ENCODE results near the gene SPSB4. TPM values are rescaled to one million over a fixed set of nuclear protein-coding genes. Genes with fewer than 3 reads are reported as not detected.

Gene SPSB4
- total RNA-seq, 2 experiments from 2014 or later, result not detected

DNA sequence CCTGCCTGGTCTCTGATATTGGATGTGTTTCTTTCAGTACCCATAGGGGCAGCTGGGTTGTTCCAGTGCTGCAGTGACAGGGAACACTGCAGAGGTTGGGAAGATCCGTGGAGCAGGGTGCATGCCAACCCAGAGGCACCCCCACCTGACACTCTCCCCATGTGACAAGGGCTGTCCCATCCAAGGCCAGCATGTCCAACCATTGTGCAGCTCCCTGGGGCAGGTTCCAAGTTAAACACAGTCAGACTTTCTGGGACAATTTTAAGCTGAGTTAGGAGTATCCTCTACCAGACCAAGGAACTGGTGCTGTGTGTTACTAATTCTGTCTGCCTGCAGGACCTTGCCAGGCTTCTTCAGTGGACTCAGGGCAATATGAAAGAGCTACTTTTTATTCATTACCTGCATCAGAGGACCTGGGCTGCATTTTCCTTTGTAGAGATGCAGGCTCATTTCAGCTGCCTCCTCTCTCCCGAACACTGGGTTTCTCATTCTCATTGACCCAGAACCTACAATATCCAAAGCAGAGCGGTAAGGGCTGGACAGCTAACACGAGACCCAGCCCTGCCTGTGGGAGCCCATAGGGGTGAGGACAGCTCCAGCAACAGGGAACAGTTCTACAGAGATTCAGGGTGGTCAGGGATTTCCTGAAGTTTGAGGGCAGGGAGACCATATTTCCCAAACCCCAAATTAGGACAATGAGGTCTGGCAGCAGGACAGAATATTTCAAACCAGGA, 72.7 kb downstream of the SPSB4 start:
- H3K27ac Mint-ChIP-seq, result no peak overlapping the region
- H3K9me3 Mint-ChIP-seq, result no peaks in the 10 kb centered on the region
- H3K4me1 Mint-ChIP-seq, result no peaks in the 10 kb centered on the region
- CTCF ChIA-PET, result interaction anchor here (1.5 kb wide), 1 partner anchor 18 kb away, joined by 4 read pairs; no protein-coding TSS in a partner anchor
- no peaks in the 10 kb centered on the region for H3K36me3 Mint-ChIP-seq (ENCODE audit: low read depth)
- H3K27me3 Mint-ChIP-seq, result peaks cover 26% of the 10 kb centered on the region
- DNase-seq, result no peak
- H3K4me3 Mint-ChIP-seq, result no peak overlapping the region
- POLR2A ChIA-PET, result no interaction called here

DNA sequence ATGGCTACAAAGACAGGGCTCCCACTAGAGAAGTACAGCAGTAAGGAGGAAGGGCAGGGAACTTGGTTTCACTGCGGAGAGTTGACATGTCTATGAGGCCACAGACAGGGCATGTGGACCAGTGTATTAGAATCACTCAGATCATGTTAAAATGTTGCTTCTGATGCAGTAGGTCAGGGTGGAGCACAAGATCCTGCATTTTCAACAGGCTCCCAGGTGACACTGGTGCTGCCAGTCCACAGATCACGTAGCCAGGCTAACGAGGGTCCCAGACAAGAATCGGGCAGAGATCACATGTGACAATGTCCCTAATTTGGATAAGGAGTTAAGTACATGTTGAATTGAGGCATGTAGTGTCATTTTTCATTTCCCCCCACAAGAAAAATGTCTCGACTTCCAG, 73.6 kb downstream of the SPSB4 start:
- Mint-ChIP-seq H3K4me1 (no peaks in the 10 kb centered on the region), H3K27me3 (peaks cover 18% of the 10 kb centered on the region), H3K36me3 (ENCODE audit: low read depth) (no peaks in the 10 kb centered on the region), H3K9me3 (no peaks in the 10 kb centered on the region), H3K4me3 (no peak overlapping the region), H3K27ac (no peak overlapping the region)
- ChIA-PET CTCF (interaction anchor here (1.5 kb wide), 1 partner anchor 19 kb away, joined by 4 read pairs; no protein-coding TSS in a partner anchor), POLR2A (no interaction called here)
- DNase-seq, result no peak

DNA sequence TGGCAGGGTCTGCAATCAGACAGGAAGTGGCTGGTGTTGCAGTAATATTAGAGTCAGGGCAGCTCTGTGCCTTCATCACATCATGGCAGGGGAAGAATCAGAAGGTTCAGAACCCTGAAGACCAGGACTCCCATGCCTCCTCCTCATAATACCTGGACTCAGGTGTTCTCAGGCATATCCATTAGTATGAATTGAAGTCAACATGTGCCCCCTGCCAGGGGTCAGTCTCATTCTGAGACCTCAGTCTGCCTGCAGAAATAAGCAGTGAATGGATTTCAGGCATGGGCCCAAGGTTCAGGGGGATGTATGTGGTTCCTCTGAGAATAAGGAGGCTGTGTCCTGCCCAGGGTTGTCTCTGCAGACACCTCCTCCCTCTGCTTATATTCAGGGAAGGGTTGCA, 74.2 kb downstream of the SPSB4 start:
- Mint-ChIP-seq H3K27me3 (peaks cover 12% of the 10 kb centered on the region), H3K9me3 (no peaks in the 10 kb centered on the region), H3K27ac (no peak overlapping the region), H3K36me3 (ENCODE audit: low read depth) (no peaks in the 10 kb centered on the region), H3K4me1 (no peaks in the 10 kb centered on the region), H3K4me3 (no peak overlapping the region)
- ChIA-PET POLR2A (no interaction called here), CTCF (no interaction called here)
- DNase-seq, result no peak

DNA sequence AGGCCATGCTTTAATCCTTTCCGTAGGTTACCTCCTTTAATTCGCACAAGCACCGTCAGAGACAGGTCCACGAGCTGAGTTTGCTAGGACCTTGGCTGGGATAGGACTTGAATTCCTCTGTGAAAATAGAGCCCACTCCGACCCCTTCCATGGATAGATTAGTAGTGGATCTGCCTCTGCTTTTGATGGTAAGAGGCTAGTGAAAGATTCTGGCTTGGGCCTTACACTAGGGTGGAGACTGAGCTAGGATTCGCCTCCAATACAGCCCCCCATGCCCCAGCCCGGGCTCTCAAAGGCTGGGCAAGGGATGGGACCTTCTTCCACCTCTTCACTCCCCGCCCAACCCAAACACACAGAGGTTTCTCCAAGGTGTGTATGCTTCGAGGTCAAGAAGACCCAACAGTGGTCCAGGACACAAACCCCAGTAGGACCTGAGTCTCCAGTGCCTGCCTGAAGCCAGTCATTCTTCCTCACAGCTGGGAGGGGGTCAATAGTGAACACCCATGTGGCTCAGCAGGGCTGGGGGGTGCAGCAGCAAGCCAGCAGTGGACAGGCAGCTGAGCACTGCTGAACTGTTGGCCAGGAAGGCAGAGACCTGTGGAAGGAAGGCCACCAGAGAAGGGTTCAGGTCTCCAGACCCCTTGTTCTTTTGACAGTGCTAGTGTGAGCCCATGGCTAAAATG, 75.7 kb downstream of the SPSB4 start:
- no peak for DNase-seq
- Mint-ChIP-seq H3K4me3 (no peak overlapping the region), H3K4me1 (no peaks in the 10 kb centered on the region), H3K9me3 (no peaks in the 10 kb centered on the region), H3K27me3 (peaks cover 2% of the 10 kb centered on the region), H3K27ac (no peak overlapping the region), H3K36me3 (ENCODE audit: low read depth) (no peaks in the 10 kb centered on the region)
- CTCF ChIA-PET, result no interaction called here
- POLR2A ChIA-PET, result no interaction called here

DNA sequence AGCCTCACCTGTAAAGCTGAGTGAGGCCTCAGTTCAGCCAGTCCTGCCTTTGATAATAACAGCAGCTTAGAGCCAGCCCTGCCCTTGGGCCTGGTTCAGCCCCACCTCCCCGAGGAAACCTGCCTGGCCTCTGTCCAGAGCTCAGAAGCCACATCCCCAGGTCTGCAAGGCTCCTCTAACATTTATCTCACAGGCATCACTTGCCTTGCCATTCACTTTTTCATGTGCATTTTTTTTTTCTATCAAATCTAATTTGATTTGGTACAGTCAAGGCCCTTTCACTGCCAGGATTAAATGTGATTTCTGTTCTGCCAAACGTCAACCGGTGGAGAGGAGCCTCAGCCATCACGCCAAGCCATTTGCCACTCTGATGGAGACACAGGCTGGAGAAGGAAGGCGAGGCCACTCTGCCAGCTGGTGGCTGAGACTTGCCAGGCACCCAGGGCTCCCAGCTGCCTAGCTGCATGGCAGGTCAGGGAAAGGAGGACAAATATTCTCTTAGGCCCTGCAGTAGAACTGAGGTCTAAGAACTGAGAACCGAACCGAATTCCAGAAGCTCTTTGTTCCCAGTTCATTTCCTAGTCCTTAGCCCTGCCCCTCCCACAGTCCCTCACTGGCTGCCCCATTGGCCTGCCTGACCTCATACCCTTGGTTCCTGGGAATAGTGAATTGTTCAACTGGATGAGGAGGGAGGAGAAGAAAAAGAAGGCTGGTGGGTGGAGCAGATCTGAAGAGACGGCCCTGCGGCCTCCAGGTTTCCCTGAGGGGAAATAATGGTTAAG, 76.4 kb downstream of the SPSB4 start:
- H3K4me1 Mint-ChIP-seq, result no peaks in the 10 kb centered on the region
- CTCF ChIA-PET, result no interaction called here
- no peaks in the 10 kb centered on the region for H3K9me3 Mint-ChIP-seq
- POLR2A ChIA-PET, result no interaction called here
- H3K27ac Mint-ChIP-seq, result no peak overlapping the region
- DNase-seq, result no peak
- H3K27me3 Mint-ChIP-seq, result peaks cover under 1% of the 10 kb centered on the region
- no peaks in the 10 kb centered on the region for H3K36me3 Mint-ChIP-seq (ENCODE audit: low read depth)
- H3K4me3 Mint-ChIP-seq, result no peak overlapping the region

DNA sequence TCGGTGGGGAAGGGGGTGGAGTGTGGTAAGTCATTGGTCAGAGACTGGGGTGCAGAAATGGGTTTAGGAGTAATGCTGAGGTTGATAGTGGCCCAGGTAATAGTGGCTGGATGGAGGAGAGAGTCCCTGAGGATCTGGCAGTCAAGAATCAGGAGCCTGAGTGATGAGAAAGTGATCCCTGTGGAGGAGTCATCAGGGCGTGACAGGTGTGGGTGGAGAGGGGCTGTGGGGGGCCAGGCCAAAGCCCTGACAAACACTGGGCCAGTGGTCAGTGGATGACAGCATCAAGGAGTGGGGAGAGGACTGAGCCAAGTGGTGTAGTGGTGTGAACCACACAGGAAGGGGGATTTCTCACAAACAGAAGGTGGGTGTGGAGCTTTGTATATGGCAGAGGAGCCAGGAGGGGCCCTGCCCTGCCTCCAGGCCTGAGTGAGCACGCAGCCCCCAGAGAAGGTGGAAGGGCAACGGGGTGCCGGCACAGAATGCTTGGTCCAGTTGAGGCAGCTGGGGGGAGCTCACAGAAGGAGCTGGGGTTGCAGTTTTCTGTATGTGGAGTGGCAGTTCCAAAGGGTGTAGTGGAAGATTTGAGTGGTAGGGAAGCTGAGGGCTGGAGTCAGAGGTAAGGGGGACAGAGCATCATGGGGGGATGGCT, 77.1 kb downstream of the SPSB4 start:
- H3K4me1 Mint-ChIP-seq, result no peaks in the 10 kb centered on the region
- H3K36me3 Mint-ChIP-seq (ENCODE audit: low read depth), result no peaks in the 10 kb centered on the region
- H3K4me3 Mint-ChIP-seq, result no peak overlapping the region
- ChIA-PET POLR2A (no interaction called here), CTCF (interaction anchor here (1.0 kb wide), 1 partner anchor 11 kb away, joined by 3 read pairs; no protein-coding TSS in a partner anchor)
- H3K9me3 Mint-ChIP-seq, result no peaks in the 10 kb centered on the region
- no peak for DNase-seq
- H3K27me3 Mint-ChIP-seq, result peaks cover 7% of the 10 kb centered on the region
- H3K27ac Mint-ChIP-seq, result no peak overlapping the region

DNA sequence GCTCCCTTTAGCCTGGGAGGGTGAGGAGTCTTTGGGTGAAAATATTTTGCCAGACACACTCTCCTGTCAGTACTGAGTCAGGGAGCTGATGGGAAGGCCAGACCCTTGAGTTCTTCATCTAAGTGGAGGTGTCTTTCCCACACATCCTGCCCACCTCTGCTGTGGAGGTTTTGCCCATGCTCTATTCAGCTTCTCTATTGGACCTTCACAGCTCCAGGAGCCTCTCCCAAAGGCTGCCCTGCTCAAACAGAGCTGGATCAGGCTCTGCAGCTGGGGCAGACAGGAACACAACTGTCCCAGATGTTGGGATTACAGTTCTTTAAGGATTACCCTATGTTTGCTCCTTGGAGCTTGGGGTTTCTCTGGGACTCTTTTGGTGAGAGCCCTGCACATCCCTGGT, 77.9 kb downstream of the SPSB4 start:
- no peak overlapping the region for H3K4me3 Mint-ChIP-seq
- peaks cover 7% of the 10 kb centered on the region for H3K27me3 Mint-ChIP-seq
- H3K27ac Mint-ChIP-seq, result no peak overlapping the region
- H3K36me3 Mint-ChIP-seq (ENCODE audit: low read depth), result no peaks in the 10 kb centered on the region
- DNase-seq, result no peak
- H3K4me1 Mint-ChIP-seq, result no peaks in the 10 kb centered on the region
- no peaks in the 10 kb centered on the region for H3K9me3 Mint-ChIP-seq
- ChIA-PET POLR2A (no interaction called here), CTCF (interaction anchor here (1.0 kb wide), 1 partner anchor 12 kb away, joined by 3 read pairs; no protein-coding TSS in a partner anchor)

DNA sequence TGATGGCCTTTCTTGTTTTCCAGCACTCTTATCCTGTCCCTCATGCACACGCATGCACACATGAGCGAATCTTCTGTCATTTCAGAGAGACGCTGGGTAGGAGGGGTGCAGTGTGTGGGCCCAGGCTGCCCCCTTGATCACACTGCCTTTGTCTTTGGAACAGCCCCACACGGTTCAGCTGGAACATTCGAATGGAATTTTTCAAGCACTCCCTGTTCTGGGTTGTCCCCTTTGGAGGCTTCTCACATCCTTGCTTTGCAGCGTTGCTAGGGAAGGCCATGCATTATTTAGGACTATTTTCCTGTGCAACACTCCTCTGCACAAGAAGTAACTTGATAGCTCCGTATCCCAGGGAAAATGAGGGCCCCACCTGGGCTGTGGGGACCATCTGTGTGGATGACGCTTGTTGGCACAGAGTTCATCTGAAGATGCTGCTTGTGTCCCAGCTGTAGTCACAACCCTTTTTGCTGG, 78.4 kb downstream of the SPSB4 start:
- POLR2A ChIA-PET, result no interaction called here
- Mint-ChIP-seq H3K4me3 (no peak overlapping the region), H3K4me1 (no peaks in the 10 kb centered on the region), H3K27ac (no peak overlapping the region), H3K36me3 (ENCODE audit: low read depth) (no peaks in the 10 kb centered on the region), H3K27me3 (peaks cover 11% of the 10 kb centered on the region), H3K9me3 (no peaks in the 10 kb centered on the region)
- no peak for DNase-seq
- CTCF ChIA-PET, result interaction anchor here (1.0 kb wide), 1 partner anchor 12 kb away, joined by 3 read pairs; no protein-coding TSS in a partner anchor

DNA sequence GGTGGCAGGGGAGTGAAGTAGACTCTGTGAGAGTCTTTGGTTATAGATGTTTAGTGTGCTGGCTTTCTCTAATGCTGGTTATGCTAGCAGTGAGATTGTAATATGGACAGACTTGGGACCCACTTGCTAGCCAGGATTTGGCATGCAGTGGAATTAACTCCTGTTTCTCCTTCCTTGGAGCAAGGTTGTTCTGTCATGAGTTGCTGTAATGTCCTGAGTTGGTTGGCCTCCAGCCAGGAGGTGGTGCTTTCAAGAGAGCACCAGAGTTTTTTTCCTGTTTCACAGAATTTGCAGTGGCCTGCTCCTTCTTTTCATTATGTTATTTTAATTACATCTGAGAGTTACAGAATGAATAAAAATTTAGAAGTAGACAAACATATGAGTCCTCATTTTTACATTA, 92.4 kb downstream of the SPSB4 start:
- no peak for DNase-seq
- H3K27me3 Mint-ChIP-seq, result peaks cover 4% of the 10 kb centered on the region
- CTCF ChIA-PET, result no interaction called here

DNA sequence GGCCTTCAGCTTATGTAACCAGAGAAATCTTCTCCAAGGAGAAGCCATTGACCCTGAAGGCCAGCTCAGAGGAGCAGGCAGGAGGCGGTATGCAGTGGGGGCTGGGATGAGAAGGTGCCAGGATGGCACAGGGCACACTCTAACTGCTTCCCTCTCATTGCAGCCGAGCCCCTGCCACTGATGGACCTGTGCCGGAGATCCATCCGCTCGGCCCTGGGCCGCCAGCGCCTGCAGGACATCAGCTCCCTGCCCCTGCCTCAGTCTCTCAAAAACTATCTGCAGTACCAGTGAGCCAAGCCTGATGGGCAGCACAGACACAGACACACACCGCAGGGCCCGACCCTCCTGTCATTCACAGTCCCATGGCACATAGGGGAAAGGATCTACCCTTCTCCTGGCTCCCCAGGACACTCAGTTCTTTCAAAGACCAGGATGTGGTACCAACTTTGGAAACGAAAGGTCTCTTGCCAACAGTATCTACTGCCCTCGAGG, 95.9 kb downstream of the SPSB4 start:
- Mint-ChIP-seq H3K36me3 (ENCODE audit: low read depth) (no peaks in the 10 kb centered on the region), H3K4me1 (peaks cover 2% of the 10 kb centered on the region), H3K27ac (no peak overlapping the region), H3K27me3 (peaks cover 2% of the 10 kb centered on the region), H3K9me3 (peaks cover 5% of the 10 kb centered on the region), H3K4me3 (no peak overlapping the region)
- DNase-seq, result no peak
- CTCF ChIA-PET, result no interaction called here
- POLR2A ChIA-PET, result no interaction called here

More for the DNA sequence above, 92.4 kb downstream of the SPSB4 start:
- Mint-ChIP-seq H3K9me3 (peaks cover 15% of the 10 kb centered on the region), H3K4me3 (no peak overlapping the region), H3K4me1 (no peaks in the 10 kb centered on the region), H3K36me3 (ENCODE audit: low read depth) (no peaks in the 10 kb centered on the region), H3K27ac (no peak overlapping the region)
- POLR2A ChIA-PET, result no interaction called here

DNA sequence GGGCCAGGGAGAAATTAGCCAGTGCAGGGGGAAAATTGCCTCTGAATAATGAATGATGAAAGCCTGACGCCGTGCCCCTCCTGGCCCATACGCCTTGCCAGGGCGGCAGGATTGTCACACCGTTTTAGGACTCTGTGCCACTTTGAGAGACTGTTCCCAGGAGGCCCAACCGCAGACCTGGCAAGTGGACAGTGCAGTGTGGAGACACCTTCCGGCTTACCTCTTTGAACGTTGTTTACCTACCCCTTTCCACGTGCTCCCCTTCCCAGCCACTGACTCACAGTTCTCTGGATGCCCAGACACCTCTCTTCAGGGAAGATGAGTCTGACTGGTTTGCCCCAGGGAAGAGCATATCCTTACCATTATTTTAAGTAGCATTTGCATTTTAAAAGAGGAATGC, 96.5 kb downstream of the SPSB4 start:
- Mint-ChIP-seq H3K27ac (no peak overlapping the region), H3K36me3 (ENCODE audit: low read depth) (no peaks in the 10 kb centered on the region), H3K27me3 (no peaks in the 10 kb centered on the region), H3K9me3 (no peaks in the 10 kb centered on the region), H3K4me3 (no peak overlapping the region), H3K4me1 (peaks cover 2% of the 10 kb centered on the region)
- no peak for DNase-seq
- ChIA-PET CTCF (no interaction called here), POLR2A (no interaction called here)

DNA sequence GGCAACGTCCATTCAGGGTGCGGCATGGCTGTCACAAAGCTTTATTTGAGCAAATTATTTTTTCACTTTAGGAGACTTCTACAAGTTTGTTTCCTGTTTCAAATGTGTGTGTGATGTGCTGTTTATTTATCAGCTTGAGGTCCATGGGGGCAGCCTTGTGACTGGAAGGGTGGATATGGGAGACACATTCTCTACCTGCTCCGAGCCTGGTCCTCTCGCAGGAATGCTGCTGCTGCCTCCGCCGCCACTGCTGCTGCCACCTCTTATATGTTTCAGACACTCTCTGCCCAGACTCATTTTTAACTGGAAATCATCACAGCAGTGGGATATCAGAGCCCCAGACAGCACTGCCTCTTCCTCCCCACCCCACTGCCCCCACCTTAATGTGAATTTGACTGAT, 97.0 kb downstream of the SPSB4 start:
- ChIA-PET CTCF (no interaction called here), POLR2A (no interaction called here)
- Mint-ChIP-seq H3K4me3 (no peak overlapping the region), H3K4me1 (peaks cover 2% of the 10 kb centered on the region), H3K9me3 (no peaks in the 10 kb centered on the region), H3K36me3 (ENCODE audit: low read depth) (no peaks in the 10 kb centered on the region), H3K27me3 (no peaks in the 10 kb centered on the region), H3K27ac (no peak overlapping the region)
- no peak for DNase-seq

DNA sequence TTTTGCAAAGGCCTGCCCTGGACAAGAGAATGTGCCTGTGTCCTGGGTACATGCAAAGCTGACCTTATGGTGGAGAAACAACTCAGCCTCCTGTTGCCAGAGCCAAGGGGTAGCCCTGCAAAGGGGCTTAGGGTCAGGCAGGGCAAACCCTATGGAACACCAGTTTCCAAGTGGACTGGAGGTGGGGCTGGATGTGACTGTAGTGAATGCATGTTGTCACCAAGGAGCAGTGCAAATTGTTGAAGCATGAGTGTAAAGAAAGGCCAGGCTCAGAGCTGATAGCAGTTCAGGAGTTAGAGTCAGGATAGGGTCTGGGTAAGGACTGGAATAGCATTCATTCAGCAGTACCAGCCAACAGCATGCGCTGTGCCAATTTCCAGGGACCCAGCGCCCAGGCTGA, 97.6 kb downstream of the SPSB4 start:
- no peak for DNase-seq
- Mint-ChIP-seq H3K27ac (no peak overlapping the region), H3K9me3 (no peaks in the 10 kb centered on the region), H3K4me3 (no peak overlapping the region), H3K4me1 (peaks cover 2% of the 10 kb centered on the region), H3K27me3 (no peaks in the 10 kb centered on the region), H3K36me3 (ENCODE audit: low read depth) (no peaks in the 10 kb centered on the region)
- POLR2A ChIA-PET, result no interaction called here
- CTCF ChIA-PET, result no interaction called here
